RWPE2 (cell line): ENCODE data around the gene MERTK.
"Not testable (repeated sequence)": the region's sequence is repeated elsewhere in the genome, so short reads cannot be mapped to it uniquely, and the experiment has no call there.

Experiments
- ATAC-seq: fragments of 200-7000 bp; cut with Tn5 transposase; 3 replicates; pipeline ENCODE4 v1.9.1; 2021; ENCODE audit warnings: low read depth
- DNase-seq: peaks from one replicate; pipeline ENCODE4 v3.0.0-alpha.2; 2020; ENCODE audit warnings: low spot score
- H3K27ac ChIP-seq: fragments of 450-650 bp; 2 replicates; pipeline ENCODE4 v1.5.1; 2017; ENCODE audit warnings: mild to moderate bottlenecking; ENCODE audit not compliant: poor library complexity, severe bottlenecking
- H3K27me3 ChIP-seq: fragments of 250-450 bp; sonication (Bioruptor Pico); 2 replicates; pipeline ENCODE4 v1.5.1; 2021; ENCODE audit warnings: mild to moderate bottlenecking, moderate library complexity; ENCODE audit not compliant: insufficient read depth, poor library complexity, severe bottlenecking
- H3K36me3 ChIP-seq: fragments of 250-450 bp; sonication (Bioruptor Pico); 2 replicates; pipeline ENCODE4 v1.5.1; 2020; ENCODE audit warnings: low read depth, mild to moderate bottlenecking, moderate library complexity
- H3K4me1 ChIP-seq: fragments of 250-450 bp; sonication (Bioruptor Pico); 2 replicates; pipeline ENCODE4 v1.5.1; 2021; ENCODE audit warnings: mild to moderate bottlenecking, moderate library complexity; ENCODE audit not compliant: insufficient read depth, poor library complexity, severe bottlenecking
- H3K4me3 ChIP-seq: fragments of 250-450 bp; sonication (Bioruptor Pico); 2 replicates; pipeline ENCODE4 v1.5.1; 2021; ENCODE audit warnings: mild to moderate bottlenecking, moderate library complexity; ENCODE audit not compliant: severe bottlenecking
- H3K9me3 ChIP-seq: fragments of 250-450 bp; sonication (Bioruptor Pico); 2 replicates; pipeline ENCODE4 v1.5.1; 2021; ENCODE audit warnings: mild to moderate bottlenecking, moderate library complexity; ENCODE audit not compliant: severe bottlenecking
- TF ChIP-seq, protein P1 (sequence below): fragments of 450-650 bp; IDR thresholded peaks from one replicate; pipeline ENCODE4 v1.5.1; 2017; ENCODE audit warnings: mild to moderate bottlenecking, moderate library complexity; ENCODE audit not compliant: poor library complexity, severe bottlenecking

MERTK gene

DNA sequence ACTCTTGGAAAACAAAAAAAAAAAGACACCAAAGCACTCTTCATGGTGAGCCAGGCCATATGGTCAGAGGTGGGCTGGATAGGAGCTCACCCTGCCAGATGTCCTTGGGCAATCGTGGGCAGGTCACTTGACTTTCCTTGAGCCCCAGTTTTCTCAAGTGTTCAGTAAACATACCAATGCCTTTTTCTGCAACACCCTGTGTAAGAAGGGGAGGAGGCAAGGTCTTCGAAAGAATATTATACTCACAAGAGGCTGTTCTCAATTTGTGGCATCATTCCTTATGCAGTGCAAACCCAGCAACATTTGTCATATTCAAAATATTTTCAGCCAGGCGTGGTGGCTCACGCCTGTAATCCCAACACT lies 133.8 kb downstream of the MERTK start:
- Histone ChIP-seq H3K9me3 (no peaks in the 10 kb centered on the region), H3K4me3 (no peak overlapping the region), H3K27ac (peak overlapping the region; percentile 39), H3K27me3 (no peaks in the 10 kb centered on the region), H3K36me3 (no peaks in the 10 kb centered on the region), H3K4me1 (peaks cover 21% of the 10 kb centered on the region)
- ATAC-seq (peak; percentile 43; the same call in 2 of the 3 replicates), DNase-seq (no peak)
- TF ChIP-seq, protein P1, sequence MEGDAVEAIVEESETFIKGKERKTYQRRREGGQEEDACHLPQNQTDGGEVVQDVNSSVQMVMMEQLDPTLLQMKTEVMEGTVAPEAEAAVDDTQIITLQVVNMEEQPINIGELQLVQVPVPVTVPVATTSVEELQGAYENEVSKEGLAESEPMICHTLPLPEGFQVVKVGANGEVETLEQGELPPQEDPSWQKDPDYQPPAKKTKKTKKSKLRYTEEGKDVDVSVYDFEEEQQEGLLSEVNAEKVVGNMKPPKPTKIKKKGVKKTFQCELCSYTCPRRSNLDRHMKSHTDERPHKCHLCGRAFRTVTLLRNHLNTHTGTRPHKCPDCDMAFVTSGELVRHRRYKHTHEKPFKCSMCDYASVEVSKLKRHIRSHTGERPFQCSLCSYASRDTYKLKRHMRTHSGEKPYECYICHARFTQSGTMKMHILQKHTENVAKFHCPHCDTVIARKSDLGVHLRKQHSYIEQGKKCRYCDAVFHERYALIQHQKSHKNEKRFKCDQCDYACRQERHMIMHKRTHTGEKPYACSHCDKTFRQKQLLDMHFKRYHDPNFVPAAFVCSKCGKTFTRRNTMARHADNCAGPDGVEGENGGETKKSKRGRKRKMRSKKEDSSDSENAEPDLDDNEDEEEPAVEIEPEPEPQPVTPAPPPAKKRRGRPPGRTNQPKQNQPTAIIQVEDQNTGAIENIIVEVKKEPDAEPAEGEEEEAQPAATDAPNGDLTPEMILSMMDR = no peak

DNA sequence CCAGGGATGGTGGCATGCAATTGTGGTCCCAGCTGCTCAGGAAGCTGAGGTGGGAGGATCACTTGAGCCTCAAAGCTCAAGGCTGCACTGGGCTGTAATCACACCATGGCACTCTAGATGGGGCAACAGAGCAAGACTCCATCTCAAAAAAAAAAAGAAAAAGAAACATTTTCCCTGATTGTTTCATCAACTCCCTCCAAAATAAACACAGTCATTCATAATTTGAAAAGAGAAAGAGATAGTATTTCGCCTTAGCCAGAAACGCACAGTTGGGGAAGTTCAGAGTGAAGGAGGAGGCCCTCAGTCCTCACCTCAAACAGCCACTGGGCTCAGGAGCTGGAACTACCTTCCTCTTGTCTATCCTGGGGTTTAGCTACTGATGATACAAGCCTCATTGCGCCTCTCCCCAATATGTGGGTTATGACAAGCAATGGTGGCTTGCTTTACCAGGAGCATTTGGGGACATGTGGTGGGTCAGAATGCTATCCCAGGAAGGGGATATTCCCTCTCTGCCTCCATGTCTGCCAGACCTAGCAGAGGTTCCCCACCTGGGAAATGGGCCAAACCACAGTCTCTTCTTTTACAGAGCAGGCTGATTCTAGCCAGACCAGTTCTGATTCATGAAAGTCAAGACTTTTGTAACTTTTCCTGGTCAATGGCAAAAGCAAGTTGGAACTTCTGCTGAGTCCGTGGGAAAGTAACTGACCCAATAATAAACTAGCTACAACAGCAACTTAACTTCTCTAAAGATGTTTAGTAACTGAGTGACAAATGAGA lies 134.5 kb downstream of the MERTK start:
- Histone ChIP-seq H3K27me3 (no peaks in the 10 kb centered on the region), H3K27ac (peak overlapping the region; percentile 39)
- DNase-seq = peak; percentile 77

GRCh38 chr2:112033600-112033999 lies 135.2 kb downstream of the MERTK start:
- DNase-seq (no peak), ATAC-seq (peak; percentile 25; the same call in 1 of the 3 replicates)
- no peak overlapping the region for H3K4me3 ChIP-seq
- H3K36me3 ChIP-seq = no peaks in the 10 kb centered on the region
- H3K4me1 ChIP-seq = peaks cover 21% of the 10 kb centered on the region
- H3K9me3 ChIP-seq = no peaks in the 10 kb centered on the region
- H3K27me3 ChIP-seq = no peaks in the 10 kb centered on the region
- peak overlapping the region; percentile 39 for H3K27ac ChIP-seq
- TF ChIP-seq, protein P1 = no peak

More for the DNA sequence above, 134.5 kb downstream of the MERTK start:
- Histone ChIP-seq H3K4me1 (peaks cover 21% of the 10 kb centered on the region), H3K36me3 (no peaks in the 10 kb centered on the region), H3K9me3 (no peaks in the 10 kb centered on the region), H3K4me3 (no peak overlapping the region)
- peak; percentile 91 for ATAC-seq
- TF ChIP-seq, protein P1 = peak; percentile 6

DNA sequence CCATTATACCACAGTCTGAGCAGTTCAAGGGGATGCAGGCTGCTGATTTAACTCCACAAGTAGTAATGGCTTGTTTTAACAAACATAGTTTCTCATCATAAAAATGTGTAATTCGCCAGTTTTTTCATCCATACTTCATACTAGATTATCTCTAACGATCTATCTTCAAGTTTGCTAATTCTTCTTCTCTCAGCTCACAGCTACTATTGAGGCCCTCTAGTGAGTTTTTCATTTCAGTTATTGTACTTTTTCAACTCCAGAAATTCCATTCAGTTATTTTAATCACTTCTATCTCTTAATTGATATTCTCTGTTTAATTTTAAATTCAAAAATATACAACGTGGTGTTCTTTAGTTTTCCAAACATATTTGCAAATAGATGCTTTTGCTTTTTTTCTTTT lies 136.5 kb downstream of the MERTK start:
- Histone ChIP-seq H3K9me3 (no peaks in the 10 kb centered on the region), H3K27ac (no peak overlapping the region), H3K4me3 (no peak overlapping the region), H3K4me1 (peaks cover 21% of the 10 kb centered on the region), H3K36me3 (no peaks in the 10 kb centered on the region), H3K27me3 (no peaks in the 10 kb centered on the region)
- DNase-seq (no peak), ATAC-seq (no peak)
- TF ChIP-seq, protein P1 = no peak

DNA sequence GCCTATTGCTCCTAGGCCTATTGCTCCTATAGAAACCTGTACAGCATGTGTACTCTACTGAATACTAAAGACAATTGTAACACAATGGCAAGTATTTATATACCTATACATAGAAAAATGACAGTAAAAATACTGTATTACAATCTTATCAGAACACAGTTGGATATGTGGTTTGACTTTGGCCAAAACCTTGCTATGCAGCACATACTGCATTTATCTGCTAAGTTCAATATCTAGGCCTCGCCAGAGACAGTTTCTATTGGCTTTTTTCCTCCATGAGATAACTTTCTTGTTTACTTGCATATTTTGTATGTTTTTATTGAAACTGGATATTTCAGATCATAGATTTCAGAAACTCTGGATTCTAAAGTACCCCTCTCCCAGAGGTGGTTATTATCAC lies 137.4 kb downstream of the MERTK start:
- H3K36me3 ChIP-seq = no peaks in the 10 kb centered on the region
- H3K27me3 ChIP-seq = no peaks in the 10 kb centered on the region
- TF ChIP-seq, protein P1 = no peak
- no peak for DNase-seq
- no peak overlapping the region for H3K4me3 ChIP-seq
- no peak overlapping the region for H3K27ac ChIP-seq
- no peak for ATAC-seq
- H3K4me1 ChIP-seq = peaks cover 21% of the 10 kb centered on the region
- no peaks in the 10 kb centered on the region for H3K9me3 ChIP-seq

DNA sequence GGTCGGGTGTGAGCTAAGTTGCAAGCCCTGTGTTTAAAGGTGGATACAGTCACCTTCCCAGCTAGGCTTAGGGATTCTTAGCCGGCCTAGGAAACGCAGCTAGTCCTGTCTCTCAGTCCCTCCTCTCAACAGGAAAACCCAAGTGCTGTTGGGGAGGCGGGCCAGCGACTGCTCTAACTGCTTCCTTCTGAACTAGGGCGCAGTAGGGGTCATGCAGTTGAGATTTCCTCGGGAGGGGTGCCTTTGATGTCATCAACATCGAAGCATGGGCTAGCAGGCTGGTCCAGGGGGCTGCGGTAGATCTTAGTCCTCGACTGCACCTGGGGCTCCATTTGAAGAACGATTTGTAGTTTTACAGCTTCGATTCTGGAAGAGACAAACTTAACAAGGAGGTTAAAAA lies 141.1 kb downstream of the MERTK start:
- not testable (repeated sequence) for H3K9me3 ChIP-seq, H3K36me3 ChIP-seq, H3K4me3 ChIP-seq, H3K4me1 ChIP-seq, H3K27me3 ChIP-seq, H3K27ac ChIP-seq, ATAC-seq, DNase-seq

DNA sequence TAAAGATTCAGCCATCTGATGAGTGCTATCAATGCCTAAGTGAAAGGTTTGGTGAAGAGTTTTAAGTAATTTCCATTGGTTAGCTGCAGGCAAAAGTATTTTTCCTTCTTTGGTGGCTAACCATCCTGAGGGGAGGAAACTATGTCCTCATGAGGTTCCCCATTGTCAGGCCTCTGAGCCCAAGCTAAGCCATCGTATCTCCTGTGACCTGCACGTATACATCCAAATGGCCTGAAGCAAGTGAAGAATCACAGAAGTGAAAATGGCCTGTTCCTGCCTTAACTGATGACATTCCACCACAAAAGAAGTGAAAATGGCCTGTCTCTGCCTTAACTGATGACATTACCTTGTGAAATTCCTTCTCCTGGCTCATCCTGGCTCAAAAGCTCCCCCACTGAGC lies 141.7 kb downstream of the MERTK start:
- H3K36me3 ChIP-seq, H3K9me3 ChIP-seq, H3K4me1 ChIP-seq, H3K27ac ChIP-seq, ATAC-seq, DNase-seq, H3K4me3 ChIP-seq, H3K27me3 ChIP-seq: not testable (repeated sequence)
